ENCODE measurements around the gene GMDS.

The GMDS gene

GRCh38 chr6:1620504-1621069 is 624.8 kb downstream of the GMDS start:
- H3K27ac ChIP-seq (ENCODE audit: low read depth, low read length, severe bottlenecking), result no peak overlapping the region
- H3K36me3 ChIP-seq (ENCODE audit: control insufficient read depth, insufficient read depth, low read length), result no peaks in the 10 kb centered on the region
- peaks cover 3% of the 10 kb centered on the region for H3K4me1 ChIP-seq (ENCODE audit: control insufficient read depth, insufficient read depth, low read length, poor library complexity, severe bottlenecking)
- no peaks in the 10 kb centered on the region for H3K9me3 ChIP-seq (ENCODE audit: control insufficient read depth, low read length)
- H3K4me3 ChIP-seq (ENCODE audit: extremely low read depth, insufficient read depth, low read length, poor library complexity, severe bottlenecking), result no peak overlapping the region
- WGBS, 2 experiments (ENCODE audit: insufficient coverage in 2 of 2), result 17 to 22% methylated on average over 39 to 40 of the region's 50 CpGs

GRCh38 chr6:1619673-1620503 is 625.5 kb downstream of the GMDS start:
- WGBS, 2 experiments (ENCODE audit: insufficient coverage in 2 of 2), result 3 to 7% methylated on average over 54 to 76 of the region's 83 CpGs
- H3K4me3 ChIP-seq (ENCODE audit: extremely low read depth, insufficient read depth, low read length, poor library complexity, severe bottlenecking), result no peak overlapping the region
- H3K9me3 ChIP-seq (ENCODE audit: control insufficient read depth, low read length), result no peaks in the 10 kb centered on the region
- H3K4me1 ChIP-seq (ENCODE audit: control insufficient read depth, insufficient read depth, low read length, poor library complexity, severe bottlenecking), result peaks cover 3% of the 10 kb centered on the region
- no peak overlapping the region for H3K27ac ChIP-seq (ENCODE audit: low read depth, low read length, severe bottlenecking)
- H3K36me3 ChIP-seq (ENCODE audit: control insufficient read depth, insufficient read depth, low read length), result no peaks in the 10 kb centered on the region

- H3K27ac ChIP-seq (ENCODE audit: low read depth, low read length, severe bottlenecking), result no peak overlapping the region
- H3K9me3 ChIP-seq (ENCODE audit: control insufficient read depth, low read length), result no peaks in the 10 kb centered on the region
- H3K4me1 ChIP-seq (ENCODE audit: control insufficient read depth, insufficient read depth, low read length, poor library complexity, severe bottlenecking), result peaks cover 3% of the 10 kb centered on the region
- 13 to 14% methylated on average over 31 to 34 of the region's 40 CpGs for WGBS, 2 experiments (ENCODE audit: insufficient coverage in 2 of 2)
- no peak overlapping the region for H3K4me3 ChIP-seq (ENCODE audit: extremely low read depth, insufficient read depth, low read length, poor library complexity, severe bottlenecking)
- H3K36me3 ChIP-seq (ENCODE audit: control insufficient read depth, insufficient read depth, low read length), result no peaks in the 10 kb centered on the region
These were observed 626.2 kb downstream of the GMDS start for GRCh38 chr6:1619098-1619672.

GRCh38 chr6:1618311-1619097 is 626.9 kb downstream of the GMDS start:
- Histone ChIP-seq H3K4me3 (ENCODE audit: extremely low read depth, insufficient read depth, low read length, poor library complexity, severe bottlenecking) (no peak overlapping the region), H3K27ac (ENCODE audit: low read depth, low read length, severe bottlenecking) (no peak overlapping the region), H3K9me3 (ENCODE audit: control insufficient read depth, low read length) (no peaks in the 10 kb centered on the region), H3K4me1 (ENCODE audit: control insufficient read depth, insufficient read depth, low read length, poor library complexity, severe bottlenecking) (peaks cover 3% of the 10 kb centered on the region), H3K36me3 (ENCODE audit: control insufficient read depth, insufficient read depth, low read length) (no peaks in the 10 kb centered on the region)
- 26 to 34% methylated on average over 26 of the region's 31 CpGs for WGBS, 2 experiments (ENCODE audit: insufficient coverage in 2 of 2)

GRCh38 chr6:1617466-1618310 is 627.7 kb downstream of the GMDS start:
- H3K36me3 ChIP-seq (ENCODE audit: control insufficient read depth, insufficient read depth, low read length), result no peaks in the 10 kb centered on the region
- 51 to 59% methylated on average over 17 to 20 of the region's 21 CpGs for WGBS, 2 experiments (ENCODE audit: insufficient coverage in 2 of 2)
- H3K4me1 ChIP-seq (ENCODE audit: control insufficient read depth, insufficient read depth, low read length, poor library complexity, severe bottlenecking), result no peaks in the 10 kb centered on the region
- H3K4me3 ChIP-seq (ENCODE audit: extremely low read depth, insufficient read depth, low read length, poor library complexity, severe bottlenecking), result no peak overlapping the region
- H3K27ac ChIP-seq (ENCODE audit: low read depth, low read length, severe bottlenecking), result no peak overlapping the region
- no peaks in the 10 kb centered on the region for H3K9me3 ChIP-seq (ENCODE audit: control insufficient read depth, low read length)

GRCh38 chr6:1616701-1617463 is 628.5 kb downstream of the GMDS start:
- Histone ChIP-seq H3K27ac (ENCODE audit: low read depth, low read length, severe bottlenecking) (no peak overlapping the region), H3K4me3 (ENCODE audit: extremely low read depth, insufficient read depth, low read length, poor library complexity, severe bottlenecking) (no peak overlapping the region), H3K9me3 (ENCODE audit: control insufficient read depth, low read length) (no peaks in the 10 kb centered on the region), H3K36me3 (ENCODE audit: control insufficient read depth, insufficient read depth, low read length) (no peaks in the 10 kb centered on the region), H3K4me1 (ENCODE audit: control insufficient read depth, insufficient read depth, low read length, poor library complexity, severe bottlenecking) (peaks cover 2% of the 10 kb centered on the region)
- 37 to 42% methylated on average over 7 of the region's 11 CpGs for WGBS, 2 experiments (ENCODE audit: insufficient coverage in 2 of 2)

GRCh38 chr6:1615853-1616420 is 629.5 kb downstream of the GMDS start:
- H3K9me3 ChIP-seq (ENCODE audit: control insufficient read depth, low read length), result no peaks in the 10 kb centered on the region

GRCh38 chr6:1615151-1615852 is 630.1 kb downstream of the GMDS start:
- Histone ChIP-seq H3K4me1 (ENCODE audit: control insufficient read depth, insufficient read depth, low read length, poor library complexity, severe bottlenecking) (peaks cover 2% of the 10 kb centered on the region), H3K36me3 (ENCODE audit: control insufficient read depth, insufficient read depth, low read length) (no peaks in the 10 kb centered on the region), H3K27ac (ENCODE audit: low read depth, low read length, severe bottlenecking) (no peak overlapping the region), H3K9me3 (ENCODE audit: control insufficient read depth, low read length) (no peaks in the 10 kb centered on the region), H3K4me3 (ENCODE audit: extremely low read depth, insufficient read depth, low read length, poor library complexity, severe bottlenecking) (peak overlapping the region; percentile 2)
- WGBS, 2 experiments (ENCODE audit: insufficient coverage in 2 of 2), result 5 to 7% methylated on average over 34 to 47 of the region's 50 CpGs

More at GRCh38 chr6:1615853-1616420, 629.5 kb downstream of the GMDS start:
- WGBS, 2 experiments (ENCODE audit: insufficient coverage in 2 of 2), result 35 to 49% methylated on average over 5 to 6 of the region's 10 CpGs
- H3K4me3 ChIP-seq (ENCODE audit: extremely low read depth, insufficient read depth, low read length, poor library complexity, severe bottlenecking), result no peak overlapping the region
- peaks cover 2% of the 10 kb centered on the region for H3K4me1 ChIP-seq (ENCODE audit: control insufficient read depth, insufficient read depth, low read length, poor library complexity, severe bottlenecking)
- no peaks in the 10 kb centered on the region for H3K36me3 ChIP-seq (ENCODE audit: control insufficient read depth, insufficient read depth, low read length)
- no peak overlapping the region for H3K27ac ChIP-seq (ENCODE audit: low read depth, low read length, severe bottlenecking)
